Femur (tissue), 1 donor: ENCODE data around the gene FAM222A.

ENCODE experiments used
- DNase-seq: peaks from one replicate; pipeline ENCODE4 v3.0.0-alpha.2; 2017

The FAM222A gene

DNA sequence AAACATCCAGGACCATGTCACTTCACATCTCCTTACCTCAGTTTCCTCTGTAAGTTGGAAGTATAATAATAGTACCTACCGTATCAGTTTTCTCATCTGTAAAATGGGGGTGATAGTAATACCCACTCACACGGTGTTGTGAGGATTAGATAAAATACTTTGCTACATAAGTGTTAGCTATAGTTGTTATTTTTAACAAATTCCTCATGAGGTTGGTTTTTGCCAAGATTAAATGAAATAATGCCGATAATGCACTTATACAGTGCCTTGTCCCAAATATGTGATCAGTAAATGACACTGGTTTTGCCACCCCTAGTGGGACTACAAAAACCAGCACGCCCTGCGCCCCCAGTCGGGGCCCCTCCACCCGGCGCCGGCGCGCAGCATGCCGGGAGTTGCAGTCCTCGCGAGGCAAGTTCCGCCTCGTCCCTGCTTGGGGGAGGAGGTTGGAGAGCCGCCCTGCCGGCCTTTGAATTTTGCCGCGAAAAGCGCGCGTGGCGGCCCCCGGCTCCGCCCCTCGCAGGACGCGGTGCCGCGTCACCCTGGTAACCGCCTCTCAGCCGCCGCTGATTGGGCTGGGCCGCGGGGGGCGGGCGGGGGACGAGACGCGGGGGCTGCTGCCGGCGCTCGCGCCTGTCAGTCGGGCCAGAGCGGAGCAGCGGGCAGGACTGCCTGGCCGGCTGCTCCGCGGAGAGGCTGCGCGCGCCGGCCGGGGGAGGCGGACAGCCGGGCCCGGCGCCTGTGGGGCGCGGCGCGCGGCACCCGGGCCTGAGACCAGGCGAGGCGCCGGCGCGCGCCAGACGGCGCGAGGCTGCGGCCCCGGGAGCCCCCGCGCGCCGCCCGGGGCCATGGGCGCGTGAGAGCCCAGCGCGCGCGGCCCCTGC, at the start of gene FAM222A:
Gene FAM222A (plus strand): TSS at position 639 of the 884 bp plus-strand sequence. CDS start 30,322 bp downstream, outside the sequence.
- peak; percentile 99 for DNase-seq

DNA sequence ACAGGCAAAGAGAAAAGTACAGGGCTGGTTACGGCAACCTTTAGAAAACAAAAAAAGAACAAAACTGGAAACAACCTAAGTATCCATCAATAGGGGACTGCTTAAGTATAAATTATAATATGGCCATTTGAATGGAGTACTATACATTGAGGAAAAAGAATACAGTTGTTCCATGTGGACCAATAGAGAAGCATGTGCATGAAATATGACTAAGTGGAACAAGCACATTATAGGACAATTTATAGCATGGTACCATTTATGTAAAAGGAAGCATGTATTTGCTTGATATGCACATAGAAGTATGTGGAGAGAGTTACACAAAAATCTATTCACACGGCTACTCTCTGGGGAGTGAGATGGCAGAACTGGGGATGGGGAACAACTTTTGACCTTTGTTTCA, 49.2 kb upstream of the FAM222A start:
- DNase-seq, result no peak

DNA sequence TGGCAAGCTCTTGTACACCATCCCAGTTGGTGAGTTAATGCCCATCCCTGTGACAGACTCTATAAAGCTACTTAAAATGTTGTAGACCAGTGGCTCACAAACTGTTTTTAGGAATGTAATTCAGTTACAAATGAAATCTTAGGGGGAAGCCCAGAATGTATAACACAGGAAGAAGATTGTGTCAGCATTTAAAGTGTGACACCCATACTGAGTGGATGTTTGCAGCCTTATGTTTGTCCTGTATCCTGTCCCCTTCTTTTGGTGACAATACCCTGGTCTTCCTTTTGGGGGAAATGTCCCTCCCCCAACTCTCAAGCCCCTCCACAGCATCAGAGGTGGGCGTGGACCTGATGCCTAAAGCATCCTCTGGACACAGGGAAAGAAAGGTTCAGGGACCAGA, 47.6 kb upstream of the FAM222A start:
- DNase-seq, result no peak

DNA sequence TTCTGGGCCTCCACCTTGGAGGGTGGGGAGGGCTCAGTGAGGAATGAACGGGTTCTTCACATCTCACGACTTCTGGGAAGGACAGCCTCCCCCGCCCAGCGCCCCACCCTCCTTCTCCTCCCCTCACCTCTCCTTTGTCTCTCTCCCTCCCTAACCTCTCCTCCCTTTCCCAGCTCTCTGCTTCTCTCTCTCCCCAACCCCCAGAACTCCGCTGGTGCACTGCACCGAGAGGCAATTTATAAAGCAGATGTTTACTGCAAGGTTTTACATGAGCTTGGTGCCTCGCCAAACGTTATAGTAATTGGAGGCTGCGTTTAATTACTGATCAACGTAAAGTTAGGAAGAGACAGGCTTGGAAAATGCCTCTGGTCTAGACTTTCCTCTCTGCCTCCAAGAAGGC, 42.9 kb upstream of the FAM222A start:
- DNase-seq, result no peak

DNA sequence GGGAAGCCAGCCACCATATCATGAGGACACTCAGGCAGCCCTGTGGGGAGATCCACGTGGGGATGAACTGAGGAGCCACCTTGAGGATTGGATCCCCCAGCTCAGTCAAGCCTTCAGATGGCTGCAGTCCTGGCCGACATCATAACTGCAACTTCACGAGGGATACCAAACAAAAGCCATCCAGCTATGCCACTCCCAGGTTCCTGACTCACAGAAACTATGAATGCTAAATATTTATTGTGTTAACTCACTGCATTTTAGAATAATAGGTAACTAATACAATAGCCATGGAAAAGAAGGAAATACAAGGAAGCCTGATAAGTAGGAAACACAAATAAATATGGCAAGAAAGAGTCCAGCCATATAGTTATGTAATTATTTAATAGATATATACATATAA, 42.1 kb upstream of the FAM222A start:
- DNase-seq, result no peak

DNA sequence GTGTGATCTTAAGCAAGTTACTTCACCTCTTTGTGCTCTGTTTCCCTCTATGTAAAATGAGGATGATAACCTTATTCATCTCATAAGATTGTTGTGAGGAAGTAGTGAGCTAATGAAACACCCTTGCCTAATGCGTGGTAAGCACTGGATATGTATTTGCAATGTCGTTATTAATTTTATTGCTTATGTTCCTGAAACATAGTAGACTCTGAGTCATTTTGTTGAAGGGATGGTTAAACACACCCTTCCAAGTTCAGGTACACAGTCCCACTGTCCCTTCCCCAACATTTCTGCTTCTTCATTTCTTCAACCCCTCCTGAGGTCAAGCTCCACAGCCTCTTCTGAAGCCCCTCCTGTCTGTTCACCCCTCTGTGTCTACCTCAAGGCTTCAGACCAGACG, 40.2 kb upstream of the FAM222A start:
- no peak for DNase-seq

DNA sequence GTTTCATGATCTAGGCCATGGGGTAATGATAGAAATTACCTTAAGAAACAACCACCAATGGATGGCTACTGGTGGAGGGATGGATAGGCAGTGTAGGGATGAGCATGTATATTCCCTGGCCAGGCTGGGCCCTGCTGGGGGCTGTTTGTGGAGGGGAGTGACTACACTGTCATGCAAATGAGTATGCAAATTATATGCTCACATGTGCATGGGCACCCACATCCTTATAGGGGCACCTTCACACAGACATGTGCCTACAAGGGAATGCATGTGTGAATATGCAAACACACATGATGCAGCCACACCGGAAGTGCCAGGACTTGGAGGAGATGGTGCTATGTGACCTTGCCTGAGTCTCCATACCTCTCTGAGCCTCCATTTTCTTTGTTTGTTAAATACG, 39.7 kb upstream of the FAM222A start:
- no peak for DNase-seq

DNA sequence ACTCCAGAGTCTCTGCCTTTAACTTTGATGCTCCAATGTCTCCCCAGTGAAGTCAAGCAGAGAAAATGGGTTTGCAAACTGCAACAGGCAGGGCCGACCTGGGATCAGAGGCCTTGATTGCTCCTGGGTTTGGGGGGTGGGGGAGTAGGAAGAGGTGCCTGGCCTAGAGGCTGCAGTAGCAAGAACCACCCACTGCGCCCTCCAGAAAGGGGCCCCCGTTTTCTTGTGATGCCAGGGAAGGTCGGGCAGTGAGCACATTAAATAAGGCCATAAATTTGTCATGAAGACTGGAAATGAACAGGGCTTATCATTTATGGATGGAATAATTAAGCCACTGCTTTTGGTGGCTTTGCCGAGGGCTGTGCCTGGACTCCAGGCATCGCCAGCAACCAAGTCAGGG, 38.2 kb upstream of the FAM222A start:
- DNase-seq, result no peak

DNA sequence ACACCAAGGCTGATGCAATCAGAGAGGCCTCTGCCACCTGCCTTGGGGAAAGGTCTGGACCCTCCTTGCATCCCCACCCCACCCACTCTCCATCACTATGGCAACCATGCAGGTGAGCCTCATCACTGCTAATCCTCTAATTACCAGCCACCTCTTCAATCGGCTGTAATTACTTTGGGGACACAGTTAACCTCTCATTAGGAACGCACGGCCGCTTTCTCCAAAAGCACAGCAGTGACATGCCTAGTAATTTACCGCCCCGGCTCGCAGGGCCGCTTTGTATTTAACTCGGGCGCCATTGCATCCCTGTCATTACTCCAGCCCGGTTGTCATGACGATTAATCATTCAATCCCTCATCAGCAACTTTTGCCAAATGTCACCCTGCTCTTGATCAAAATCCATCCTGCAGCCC, 36.3 kb upstream of the FAM222A start:
- no peak for DNase-seq

DNA sequence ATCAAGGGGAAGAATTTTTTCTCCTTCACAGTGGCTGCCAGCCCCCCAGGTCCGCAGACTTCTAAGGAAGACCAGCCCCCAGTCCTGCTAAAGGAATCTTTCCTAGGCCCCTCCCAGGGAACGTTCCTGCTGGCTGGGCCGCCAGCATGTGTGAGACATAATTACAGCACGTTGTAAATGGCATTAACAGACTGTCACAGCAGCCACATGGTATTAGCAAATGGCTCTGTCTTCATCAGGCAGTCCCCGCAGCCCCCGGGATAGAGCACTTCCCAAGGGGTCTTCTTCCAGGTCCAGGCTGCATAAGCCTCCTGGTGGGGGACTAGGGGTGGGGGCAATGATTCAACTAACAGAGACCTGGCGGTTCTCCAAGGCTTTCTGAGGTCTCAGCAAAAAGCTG, 34.9 kb upstream of the FAM222A start:
- DNase-seq, result peak; percentile 35

DNA sequence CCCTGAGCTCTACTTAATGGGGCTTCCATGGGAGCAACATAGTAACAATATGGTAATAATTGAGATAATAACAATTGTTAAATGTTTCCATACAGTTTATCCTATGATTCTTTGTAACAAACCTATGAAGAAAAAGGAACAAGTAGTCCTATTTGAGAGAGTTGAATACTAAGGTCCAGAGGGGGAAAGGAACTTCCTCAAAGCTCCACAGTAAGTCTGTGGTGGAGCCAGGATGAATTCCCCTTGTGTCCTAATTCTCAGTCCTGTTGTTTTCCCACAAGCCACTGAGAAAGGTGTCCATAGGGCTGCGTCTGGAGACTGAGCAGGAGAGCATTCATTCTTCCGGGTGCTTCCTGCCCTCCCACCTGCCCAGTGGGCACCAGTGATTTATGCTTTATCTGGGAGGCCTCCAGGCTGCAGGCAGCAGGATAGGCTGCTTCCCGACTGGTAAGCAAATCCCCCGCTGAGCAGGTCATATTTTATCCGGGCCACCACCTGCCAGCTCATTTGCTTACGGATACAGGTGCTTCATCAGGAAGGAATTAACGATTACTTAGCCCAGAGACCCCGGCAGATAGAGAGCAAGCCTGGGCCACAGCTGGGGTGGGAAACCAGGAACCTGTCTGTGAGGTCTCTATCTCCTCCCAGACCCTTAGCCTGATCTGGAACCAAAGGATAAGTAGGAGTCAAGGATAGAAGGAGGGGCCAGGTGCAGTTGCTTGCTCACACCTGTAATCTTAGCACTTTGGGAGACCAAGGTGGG, 33.9 kb upstream of the FAM222A start:
- no peak for DNase-seq

DNA sequence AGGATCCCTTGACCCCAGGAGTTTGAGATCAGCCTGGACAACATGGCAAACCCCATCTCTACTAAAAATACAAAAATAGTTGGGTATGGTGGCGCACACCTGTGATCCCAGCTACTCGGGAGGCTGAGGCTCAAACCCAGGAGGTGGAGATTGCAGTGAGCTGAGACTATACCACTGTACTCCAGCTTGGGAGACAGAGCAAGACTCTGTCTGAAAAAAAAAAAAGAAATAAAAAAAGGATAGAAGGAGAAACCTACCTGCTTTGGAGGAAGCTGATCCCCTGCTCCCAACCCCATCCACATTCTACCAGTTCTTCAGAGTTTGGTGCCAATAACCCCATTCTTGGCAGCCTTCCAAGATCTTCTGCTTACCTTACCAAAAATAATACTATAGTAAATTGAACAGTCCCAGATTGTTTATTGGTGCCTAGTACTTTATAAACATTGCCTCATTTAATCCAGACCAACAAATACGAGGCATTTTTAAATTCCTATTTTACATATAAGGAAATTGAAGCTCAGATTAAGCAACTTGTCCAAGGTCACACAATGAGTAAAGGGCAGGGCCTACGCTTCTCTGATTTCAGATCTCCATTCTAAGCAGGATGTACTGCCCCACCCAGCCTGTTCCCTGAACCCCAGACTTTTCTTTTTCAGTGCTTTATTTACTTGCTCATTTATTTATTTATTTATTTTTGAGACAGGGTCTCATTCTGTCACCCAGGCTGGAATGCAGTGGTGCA, 33.2 kb upstream of the FAM222A start:
- DNase-seq, result no peak

DNA sequence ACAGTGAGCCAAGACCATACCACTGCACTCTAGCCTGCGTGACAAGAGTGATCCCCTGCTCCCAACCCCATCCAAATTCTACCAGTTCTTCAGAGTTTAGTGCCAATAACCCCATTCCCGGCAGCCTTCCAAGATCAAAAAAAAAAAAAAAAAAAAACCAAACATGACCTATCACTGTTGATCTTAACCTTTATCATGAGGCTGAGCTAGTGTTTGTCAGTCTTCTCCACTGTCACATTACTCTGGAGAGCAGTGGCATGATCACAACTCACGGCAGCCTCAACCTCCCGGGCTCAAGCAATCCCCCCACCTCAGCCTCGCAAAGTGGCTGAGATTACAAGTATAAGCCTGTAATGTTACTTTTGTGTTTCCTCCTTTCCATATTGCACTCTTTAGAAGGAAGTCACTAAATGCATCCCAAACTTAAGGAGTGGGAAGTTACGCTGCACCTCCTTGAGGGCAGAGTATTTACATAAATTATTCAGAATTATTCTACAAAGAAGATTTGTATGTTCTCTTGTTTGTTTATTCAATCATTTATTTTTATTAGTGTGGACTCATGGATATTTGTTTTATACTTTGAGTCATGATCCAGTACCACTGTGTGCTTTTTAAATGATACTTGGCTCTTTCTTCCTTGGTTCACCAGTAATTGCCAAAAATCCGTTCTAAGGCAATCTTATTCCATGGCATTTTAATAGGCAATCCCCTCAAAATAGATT, 31.5 kb upstream of the FAM222A start:
- DNase-seq, result no peak

DNA sequence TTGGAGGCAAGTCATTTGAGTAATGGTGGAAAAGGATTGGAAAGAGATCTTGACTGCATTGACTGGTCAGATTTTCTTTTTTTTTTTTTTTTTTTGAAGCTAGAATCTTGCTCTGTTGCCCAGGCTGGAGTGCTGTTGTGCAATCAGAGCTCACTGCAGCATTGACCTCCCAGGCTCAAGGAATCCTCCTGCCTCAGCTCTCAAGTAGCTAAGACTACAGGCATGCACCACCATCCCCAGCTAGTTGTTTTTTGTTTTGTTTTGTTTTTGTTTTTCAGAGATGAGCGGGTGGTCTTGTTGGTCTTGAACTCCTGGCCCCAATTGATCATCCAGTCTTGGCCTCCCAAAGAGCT, 30.9 kb upstream of the FAM222A start:
- no peak for DNase-seq

DNA sequence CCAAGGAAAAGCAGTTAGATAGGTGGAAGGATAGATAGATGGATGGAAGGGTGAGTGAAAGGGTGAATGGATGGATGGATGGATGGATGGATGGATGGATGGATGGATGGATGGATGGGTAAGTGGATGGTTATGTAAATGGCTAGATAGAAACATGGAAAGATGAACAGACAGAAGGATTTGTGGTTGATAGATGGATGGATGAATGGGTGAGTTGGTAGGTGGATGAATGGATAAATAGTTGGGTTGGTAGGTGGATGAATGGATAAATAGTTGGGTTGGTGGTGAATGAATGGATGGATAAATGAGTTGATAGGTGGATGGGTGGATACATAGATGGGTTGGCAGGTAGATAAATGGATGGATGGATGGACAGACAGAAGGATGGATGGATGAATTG, 30.3 kb upstream of the FAM222A start:
- DNase-seq, result no peak

DNA sequence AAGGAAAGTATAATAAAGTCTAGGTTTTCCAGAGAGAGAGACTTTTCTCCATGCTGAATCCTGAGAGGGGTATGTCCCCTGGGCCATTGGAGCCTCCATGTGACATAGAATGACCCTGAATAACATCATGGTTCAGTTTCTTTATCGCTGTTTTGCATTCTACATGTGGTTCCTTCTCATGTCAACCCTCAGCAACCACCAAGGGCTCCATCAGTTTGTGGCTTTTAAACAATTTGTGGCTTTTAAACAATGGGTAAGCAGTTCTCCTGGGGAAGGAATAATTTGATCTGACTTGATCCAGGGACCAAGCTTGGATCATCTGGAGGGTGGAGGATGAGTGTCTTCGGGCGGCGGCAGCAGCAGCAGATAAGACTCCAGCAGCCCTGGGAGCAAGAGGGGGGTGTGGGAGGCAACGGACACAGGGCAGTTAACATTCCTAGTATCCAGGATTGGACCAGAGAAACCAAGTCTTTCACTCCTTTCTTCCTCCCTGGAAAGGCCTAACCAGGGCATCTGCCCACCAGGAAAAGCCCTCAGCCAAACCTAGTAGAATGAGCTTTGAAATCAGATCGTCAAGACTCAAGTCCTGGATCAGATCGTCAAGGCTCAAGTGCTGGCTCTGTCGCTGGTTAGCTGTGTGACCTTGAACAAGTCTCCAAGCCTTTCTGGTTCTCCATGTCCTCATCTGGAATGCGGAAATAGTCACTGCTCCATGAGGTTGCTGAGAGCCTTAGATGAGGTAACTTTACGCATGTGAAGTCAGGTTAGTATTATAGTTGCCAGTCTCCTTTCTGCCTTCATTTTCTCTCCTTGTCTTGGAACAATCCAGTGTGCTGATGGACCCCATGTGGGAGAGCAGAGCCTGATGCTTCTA, 27.8 kb upstream of the FAM222A start:
- DNase-seq, result no peak

DNA sequence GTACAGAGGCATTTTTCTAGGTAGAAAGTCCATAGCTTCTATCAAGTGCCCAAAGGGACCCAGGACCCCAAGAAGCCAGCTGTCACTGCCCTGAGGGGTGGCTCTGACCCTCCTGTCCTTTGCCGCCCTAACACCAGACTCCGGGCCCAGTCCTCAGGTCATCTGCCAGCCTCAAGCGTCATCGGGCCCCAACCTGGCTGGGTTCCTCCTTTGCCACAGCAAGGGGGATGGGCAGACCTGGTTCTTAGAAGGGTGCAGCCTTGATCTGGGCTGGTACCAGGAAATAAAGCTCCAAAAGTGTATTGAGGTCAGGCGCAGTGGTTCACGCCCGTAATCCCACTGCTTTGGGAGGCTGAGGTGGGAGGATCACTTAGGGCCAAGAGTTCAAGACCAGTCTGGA, 27.1 kb upstream of the FAM222A start:
- DNase-seq, result no peak

DNA sequence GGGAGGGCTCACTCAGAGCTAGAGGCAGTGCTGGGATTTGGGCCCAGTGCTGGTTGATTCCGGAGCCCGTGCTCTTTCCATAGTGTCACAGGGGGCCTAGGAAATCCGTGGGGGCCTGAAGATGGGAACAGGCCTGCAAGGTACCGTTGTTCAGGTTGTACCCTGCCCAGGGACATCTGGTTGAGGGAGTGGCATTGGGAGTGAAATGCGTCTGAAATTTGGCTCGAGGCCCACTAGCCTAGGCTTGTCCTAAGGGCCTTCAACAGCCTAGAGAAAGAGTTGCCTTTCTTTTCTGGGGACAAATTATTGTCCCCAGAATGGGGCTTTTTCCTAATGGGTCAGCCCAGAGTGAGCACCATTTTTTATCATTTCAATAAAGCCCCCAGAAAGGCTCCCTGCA, 26.4 kb upstream of the FAM222A start:
- DNase-seq, result no peak

DNA sequence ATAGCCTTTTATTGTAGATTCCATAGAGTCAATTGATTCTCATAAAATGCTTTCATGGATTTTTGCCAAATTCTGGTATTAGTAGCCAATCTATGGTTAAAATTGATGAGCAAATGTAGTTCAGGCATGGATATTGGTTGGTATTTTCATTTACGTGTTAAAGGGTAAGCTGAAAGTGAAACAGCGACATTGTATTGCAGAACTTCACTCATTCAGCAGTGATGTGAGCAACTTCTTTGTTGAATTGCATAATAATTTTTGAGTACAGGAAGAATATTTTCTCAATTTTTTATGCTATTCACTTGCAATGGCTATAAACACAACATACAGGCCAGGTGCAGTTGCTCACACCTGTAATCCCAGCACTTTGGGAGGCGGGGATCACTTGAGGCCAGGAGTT, 24.2 kb upstream of the FAM222A start:
- no peak for DNase-seq

DNA sequence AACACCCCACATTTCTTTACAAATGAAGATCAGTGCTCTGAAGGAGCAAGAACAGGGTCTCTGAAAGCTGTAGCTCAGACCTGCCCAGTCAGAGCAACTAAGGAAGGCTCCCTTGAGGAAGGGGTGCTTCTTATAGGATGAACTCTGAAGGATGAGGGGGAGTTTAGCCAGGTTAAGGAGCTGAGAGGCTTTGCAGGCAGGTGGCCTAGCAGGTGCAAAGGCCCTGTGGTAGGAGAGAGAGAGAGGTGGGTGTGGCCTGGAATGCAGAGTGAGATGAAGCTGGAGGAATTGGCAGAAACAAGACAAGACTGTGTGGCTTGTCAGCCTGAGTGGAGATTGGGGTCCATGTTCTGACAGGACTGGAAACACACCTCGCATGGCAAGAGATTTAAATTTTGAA, 20.5 kb upstream of the FAM222A start:
- DNase-seq, result no peak

DNA sequence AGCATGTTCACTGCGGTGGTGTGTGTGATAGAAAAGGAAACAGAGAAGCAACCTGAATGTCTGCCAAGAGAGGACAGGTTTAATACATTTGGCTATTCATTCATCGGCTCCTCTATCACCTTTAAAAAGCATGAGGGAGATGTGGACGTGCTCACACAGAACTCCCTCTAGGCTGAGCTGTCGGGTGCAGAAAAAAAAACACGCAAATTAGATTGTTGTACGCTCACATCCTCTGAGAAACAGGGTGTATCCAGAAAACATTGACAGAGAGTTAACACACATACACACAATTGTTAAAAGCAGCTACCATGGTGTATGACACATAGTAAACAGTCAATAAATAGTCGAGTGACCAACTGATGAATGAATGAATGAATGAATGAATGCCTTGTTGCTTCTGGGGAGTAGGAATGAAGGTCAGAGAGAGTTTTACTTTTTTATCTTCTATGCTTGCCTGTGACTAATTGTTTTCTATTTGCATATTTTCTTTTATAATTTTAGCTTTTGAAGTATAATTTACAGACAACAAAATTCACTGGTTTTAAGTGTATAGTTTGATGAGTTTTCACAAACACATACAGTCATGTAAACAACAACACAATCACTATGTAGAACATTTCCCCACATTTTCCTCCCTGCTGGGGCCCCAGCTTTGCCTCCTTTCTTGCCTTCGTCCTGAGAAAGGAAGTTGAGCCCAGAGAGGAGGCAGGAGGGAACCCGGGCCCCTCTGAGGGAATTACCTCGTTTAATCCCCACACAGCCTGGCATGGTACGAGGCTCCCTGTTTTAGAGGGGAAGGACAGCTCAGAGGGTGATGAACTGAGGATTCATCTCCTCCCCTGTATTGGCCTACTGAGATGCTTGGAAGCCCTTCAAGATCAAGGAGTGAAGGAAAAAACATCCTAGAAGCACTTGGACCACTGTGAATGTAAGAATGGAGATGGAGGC, 19.7 kb upstream of the FAM222A start:
- no peak for DNase-seq
